HG03521 (cell line): Measurements from ENCODE around the gene RHOA.
"Not testable (repeated sequence)": the region's sequence is repeated elsewhere in the genome, so short reads cannot be mapped to it uniquely, and the experiment has no call there.

ENCODE experiments used
- ATAC-seq: cut with Tn5 transposase; IDR thresholded peaks from one replicate; pipeline ENCODE4 v1.9.1; 2021; ENCODE audit warnings: mild to moderate bottlenecking, moderate library complexity; ENCODE audit not compliant: unreplicated experiment

RHOA gene

GRCh38 chr3:49412632-49413337 is 1.0 kb upstream of the RHOA start:
- ATAC-seq = no peak

DNA sequence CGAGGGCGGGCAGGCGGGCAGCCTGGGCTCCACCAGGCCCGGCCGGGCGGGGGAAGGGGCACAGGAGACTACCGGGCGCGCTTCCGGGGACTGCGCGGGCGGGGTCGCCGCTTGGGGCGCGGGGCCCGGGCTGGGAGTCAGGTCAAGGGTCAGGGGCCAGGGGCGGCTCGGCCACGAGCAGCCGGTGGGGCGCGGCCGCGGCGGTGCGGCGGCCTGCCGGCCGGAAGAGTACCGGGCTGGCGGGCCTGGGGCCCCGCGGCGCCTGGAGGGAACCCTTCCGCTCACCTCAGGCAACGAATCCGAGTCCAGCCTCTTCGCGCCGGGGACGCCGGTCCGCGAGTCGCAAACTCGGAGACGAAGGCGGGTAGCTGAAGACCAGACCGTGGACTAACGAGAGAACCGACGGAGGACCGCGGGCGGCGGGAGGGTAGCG is 225 bp downstream of the RHOA start:
- ATAC-seq = peak; percentile 36

- no peak for ATAC-seq
Observed at GRCh38 chr3:49410846-49411534, 786 bp downstream of the RHOA start.

- ATAC-seq = no peak
Observed at GRCh38 chr3:49410066-49410845, 1.5 kb downstream of the RHOA start.

DNA sequence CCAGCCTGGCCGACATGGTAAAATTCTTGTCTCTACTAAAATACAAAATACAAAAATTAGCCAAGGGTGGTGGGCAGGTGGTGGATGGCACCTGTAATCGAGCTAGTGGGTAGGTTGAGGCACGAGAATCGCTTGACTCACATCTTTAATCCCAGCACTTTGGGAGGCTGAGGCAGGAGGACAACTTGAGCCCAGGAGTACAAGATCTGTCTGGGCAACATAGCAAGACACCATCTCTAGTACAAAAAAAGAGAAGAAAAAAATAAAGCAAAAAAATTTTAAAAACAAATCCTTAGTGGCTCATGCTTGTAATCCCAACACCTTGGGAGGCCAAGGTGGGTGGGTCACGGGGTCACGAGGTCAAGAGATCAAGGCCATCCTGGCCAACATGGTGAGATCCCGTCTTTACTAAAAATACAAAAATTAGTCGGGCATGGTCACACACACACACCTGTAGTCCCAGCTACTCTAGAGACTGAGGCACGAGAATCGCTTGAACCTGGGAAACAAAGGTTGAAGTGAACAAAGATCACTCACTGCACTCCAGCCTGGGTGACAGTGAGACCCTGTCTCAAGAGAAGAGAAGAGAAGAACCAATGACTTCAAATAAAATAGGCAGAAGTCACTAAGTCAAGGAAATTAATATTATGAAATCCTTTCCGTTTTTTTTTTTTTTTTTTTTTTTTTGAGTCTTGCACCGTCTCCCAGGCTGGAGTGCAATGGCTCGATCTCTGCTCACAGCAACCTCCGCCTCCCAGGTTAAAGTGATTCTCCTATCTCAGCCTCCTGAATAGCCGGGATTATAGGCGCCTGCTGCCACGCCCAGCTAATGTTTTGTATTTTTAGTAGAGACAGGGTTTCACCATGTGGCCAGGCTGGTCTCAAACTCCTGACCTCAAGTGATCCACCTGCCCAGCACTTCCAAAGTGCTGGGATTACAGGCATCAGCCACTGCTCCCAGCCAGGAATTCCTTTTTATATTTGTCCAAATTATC is 4.9 kb downstream of the RHOA start:
- ATAC-seq = no peak

DNA sequence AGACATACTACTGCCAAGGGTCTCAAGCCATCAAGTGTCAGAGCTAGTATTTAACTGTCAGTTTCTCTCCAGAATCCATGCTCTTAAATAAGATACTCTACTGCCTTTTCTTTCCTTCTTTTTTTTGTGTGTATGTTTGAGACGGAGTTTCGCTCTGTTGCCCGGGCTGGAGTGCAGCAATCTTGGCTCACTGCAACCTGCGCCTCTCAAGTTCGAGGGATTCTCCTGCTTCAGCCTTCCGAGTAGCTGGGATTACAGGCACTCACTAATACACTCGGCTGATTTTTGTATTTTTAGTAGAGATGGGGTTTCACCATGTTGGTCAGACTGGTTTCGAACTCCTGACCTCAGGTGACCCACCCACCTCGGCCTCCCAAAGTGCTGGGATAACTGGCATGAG is 6.2 kb downstream of the RHOA start:
- not testable (repeated sequence) for ATAC-seq

DNA sequence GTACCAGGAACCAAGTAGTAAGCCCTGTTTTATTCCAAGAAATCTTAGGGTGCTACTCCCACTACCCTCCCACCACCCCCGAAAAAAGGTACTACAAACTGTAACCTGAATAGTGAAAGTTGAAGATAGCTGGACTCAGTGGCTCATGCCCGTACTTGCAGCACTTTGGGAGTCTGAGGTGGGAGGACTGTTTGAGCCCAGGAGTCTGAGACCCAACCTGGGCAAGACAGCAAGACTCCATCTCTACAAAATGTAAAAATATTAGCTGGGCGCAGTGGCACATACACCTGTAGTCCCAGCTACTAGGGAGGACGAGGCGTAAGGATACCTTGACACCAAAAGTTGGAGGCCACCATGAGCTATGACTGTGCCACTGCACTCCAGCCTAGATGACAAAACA is 7.9 kb downstream of the RHOA start:
- no peak for ATAC-seq

GRCh38 chr3:49401766-49402165 is 10.0 kb downstream of the RHOA start:
- no peak for ATAC-seq

DNA sequence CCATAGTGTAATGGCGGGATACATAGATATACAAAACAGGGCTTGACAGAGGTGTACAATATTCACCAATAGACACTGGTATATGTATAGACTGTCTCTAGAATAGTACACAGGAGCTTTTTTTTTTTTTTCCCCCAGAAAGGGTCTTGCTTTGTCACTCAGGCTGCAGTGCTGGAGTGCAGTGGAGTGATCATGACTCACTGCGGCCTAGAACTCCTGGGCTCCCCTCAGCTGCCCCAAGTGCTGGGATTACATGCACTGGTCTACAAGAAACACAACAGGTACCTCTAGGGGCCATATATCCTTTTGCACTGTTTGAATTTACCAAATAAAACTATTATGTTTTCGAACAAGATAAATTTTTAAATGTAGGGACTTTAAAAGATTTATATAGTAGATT is 12.3 kb downstream of the RHOA start:
- ATAC-seq = no peak

GRCh38 chr3:49397470-49397869 is 14.3 kb downstream of the RHOA start:
- ATAC-seq = no peak

GRCh38 chr3:49391310-49391709 is 20.5 kb downstream of the RHOA start:
- not testable (repeated sequence) for ATAC-seq

- no peak for ATAC-seq
Observed at GRCh38 chr3:49389297-49389696, 22.5 kb downstream of the RHOA start.

GRCh38 chr3:49388289-49388820 is 23.4 kb downstream of the RHOA start:
- no peak for ATAC-seq

GRCh38 chr3:49387721-49388120 is 24.1 kb downstream of the RHOA start:
- no peak for ATAC-seq

DNA sequence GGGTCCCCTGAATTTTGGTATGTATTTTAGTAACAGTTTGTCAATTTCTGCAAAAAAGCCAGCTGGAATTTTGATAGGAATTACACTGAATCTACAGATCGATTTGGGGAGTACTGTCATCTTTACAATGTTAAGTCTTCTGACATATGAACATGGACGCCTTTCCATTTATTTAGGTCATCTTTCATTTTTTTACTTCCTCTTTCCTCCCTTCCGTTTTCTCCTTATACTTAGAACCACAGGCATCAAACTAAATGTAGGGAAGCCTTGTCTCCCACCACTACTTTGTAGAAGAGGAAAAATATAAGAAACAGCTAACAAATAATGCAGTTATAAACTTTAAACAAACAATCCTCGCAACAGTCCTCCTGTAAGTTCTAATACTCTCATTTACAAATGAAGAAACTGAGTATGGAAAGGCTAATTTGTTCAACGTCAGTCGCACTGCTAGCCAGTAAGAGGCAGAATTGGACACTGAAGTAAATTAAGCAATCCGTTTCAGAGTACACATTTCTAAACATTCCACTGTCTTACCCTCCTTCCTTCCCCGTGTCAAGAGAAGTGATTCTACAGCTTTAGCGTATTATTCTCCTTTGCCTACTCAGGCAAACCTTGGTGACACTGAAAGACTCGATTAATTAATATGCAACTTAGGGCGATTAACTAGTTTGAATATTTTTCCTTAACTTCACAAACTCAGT is 25.6 kb downstream of the RHOA start:
- ATAC-seq = no peak

- no peak for ATAC-seq
Observed at GRCh38 chr3:49385617-49386016, 26.2 kb downstream of the RHOA start.

DNA sequence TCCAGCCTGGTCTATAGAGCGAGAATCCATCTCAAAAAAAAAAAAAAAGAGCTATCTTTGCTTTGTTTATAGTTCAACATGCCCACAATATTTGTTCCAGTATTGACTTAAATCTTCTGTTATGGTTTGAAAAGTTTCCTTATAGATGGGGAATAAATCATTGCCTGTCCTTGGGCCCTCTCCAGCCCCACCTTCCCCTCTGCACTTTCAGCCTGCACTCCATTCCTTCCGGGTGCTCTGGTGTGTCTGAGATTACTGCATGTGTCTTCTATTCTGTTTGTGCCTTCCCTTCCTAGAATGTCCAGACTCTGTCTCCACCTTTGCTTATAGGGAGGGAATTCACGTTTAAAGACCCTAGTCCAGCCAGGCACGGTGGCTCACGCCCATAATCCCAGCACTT is 28.4 kb downstream of the RHOA start:
- no peak for ATAC-seq

GRCh38 chr3:49378249-49378895 is 33.4 kb downstream of the RHOA start:
- no peak for ATAC-seq

DNA sequence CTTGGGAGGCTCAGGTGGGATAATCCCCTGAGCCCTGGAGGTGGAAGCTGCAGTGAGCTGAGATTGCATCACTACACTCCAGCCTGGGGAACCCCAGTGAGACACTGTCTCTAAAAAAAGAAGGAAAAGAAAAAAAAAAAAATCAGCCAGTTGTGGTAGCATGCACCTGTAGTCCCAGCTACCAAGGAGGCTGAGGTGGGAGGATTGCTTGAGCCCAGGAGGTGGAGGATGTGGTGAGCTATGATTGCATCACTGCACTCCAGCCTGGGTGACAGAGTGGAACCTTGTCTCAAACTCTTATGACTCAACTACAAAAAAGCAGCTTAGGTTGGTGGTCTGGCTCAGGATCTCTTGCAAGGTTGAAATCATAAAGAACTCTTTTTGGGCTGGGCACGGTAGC is 34.3 kb downstream of the RHOA start:
- ATAC-seq = no peak
